Endothelial cell of umbilical vein (primary cell): ENCODE measurements around the gene CLOCK. TPM values are rescaled to one million over a fixed set of nuclear protein-coding genes. Genes with fewer than 3 reads are reported as not detected.

Experiments used
- BruUV-seq: library from RNA; stranded (reverse); fragments of 400-500 nt; replicated peaks from 2 replicates; lab custom pipeline; 2021; lab: Mats Ljungman, UMichigan
- CTCF ChIA-PET: fragments of 300-600, 350-600 bp; sonication (Branson Sonifier 250); formaldehyde crosslinking; loops from one replicate; lab custom pipeline; 2021; ENCODE audit warnings: antibody characterized with exemption, inconsistent platforms; lab: Charles Lee
- POLR2A ChIA-PET: fragments of 300-600, 350-600 bp; sonication (Branson Sonifier 250); formaldehyde crosslinking; loops from one replicate; lab custom pipeline; 2021; ENCODE audit warnings: antibody characterized with exemption, inconsistent platforms; lab: Charles Lee
- DNase-seq: peaks from one replicate; pipeline ENCODE4 v3.0.0-alpha.2; 2011; ENCODE audit warnings: low read depth, low spot score
- FAIRE-seq: peaks from 2 replicates; lab custom pipeline; 2011; peaks lifted over from hg19 to GRCh38; lab: Jason Lieb, UNC
- H2AFZ ChIP-seq: 2 replicates; pipeline ENCODE4 v1.6.0; 2012; ENCODE audit warnings: low read depth, low read length, control low read depth, inconsistent platforms
- H3K27ac ChIP-seq: 2 replicates; pipeline ENCODE4 v1.5.1; 2011; ENCODE audit warnings: low read depth, mild to moderate bottlenecking, control low read depth, low read length, moderate library complexity; ENCODE audit not compliant: insufficient read depth
- H3K27me3 ChIP-seq, 2 experiments: 2 replicates each; pipeline versions ENCODE4 v1.6.0 to v1.6.1; 2011; ENCODE audit warnings: low read length in 2 of 2, mixed read lengths in 1 of 2; ENCODE audit not compliant: control insufficient read depth in 2 of 2, insufficient read depth in 2 of 2
- H3K36me3 ChIP-seq, 2 experiments: 2 replicates in 1 of 2; 3 replicates in 1 of 2; pipeline ENCODE4 v1.5.1; 2011; ENCODE audit warnings: low read length in 2 of 2, mild to moderate bottlenecking in 1 of 2, moderate library complexity in 1 of 2; ENCODE audit not compliant: control insufficient read depth in 2 of 2, insufficient read depth in 2 of 2; ENCODE audit errors: extremely low read depth in 1 of 2
- H3K4me1 ChIP-seq: 3 replicates; pipeline ENCODE4 v1.5.1; 2011; ENCODE audit warnings: mild to moderate bottlenecking, low read length; ENCODE audit not compliant: control insufficient read depth, insufficient read depth; ENCODE audit errors: extremely low read depth
- H3K4me2 ChIP-seq: 2 replicates; pipeline ENCODE4 v1.6.1; 2011; ENCODE audit warnings: low read length, control low read depth, mixed read lengths; ENCODE audit not compliant: insufficient read depth
- H3K4me3 ChIP-seq, 3 experiments: fragments of 200-600 bp in 1 of 3; sonication (generic), shearing (Covaris generic) in 1 of 3; replicated peaks in 1 of 3; 2 replicates each; pipeline ENCODE4 v1.5.1; 2011 to 2016; ENCODE audit warnings: control low read depth in 3 of 3, low read length in 3 of 3, mild to moderate bottlenecking in 2 of 3, inconsistent platforms in 1 of 3, low read depth in 1 of 3, moderate library complexity in 1 of 3; ENCODE audit not compliant: insufficient read depth in 1 of 3
- H3K79me2 ChIP-seq: 2 replicates; pipeline ENCODE4 v1.6.0; 2012; ENCODE audit warnings: low read length, inconsistent platforms; ENCODE audit not compliant: control insufficient read depth, insufficient read depth
- H3K9ac ChIP-seq: replicated peaks from 2 replicates; pipeline ENCODE3; 2011; ENCODE audit warnings: low read length, control low read depth; ENCODE audit not compliant: insufficient read depth; ENCODE audit errors: extremely low read depth
- H3K9me1 ChIP-seq: replicated peaks from 3 replicates; pipeline ENCODE4 v1.6.0; 2011; ENCODE audit warnings: mild to moderate bottlenecking, low read length; ENCODE audit not compliant: control insufficient read depth, insufficient read depth; ENCODE audit errors: extremely low read depth
- H3K9me3 ChIP-seq: replicated peaks from 2 replicates; pipeline ENCODE4 v1.5.1; 2012; ENCODE audit warnings: low read length, inconsistent platforms; ENCODE audit not compliant: control insufficient read depth, insufficient read depth
- H4K20me1 ChIP-seq: replicated peaks from 2 replicates; pipeline ENCODE3; 2011; ENCODE audit warnings: mild to moderate bottlenecking, low read length; ENCODE audit not compliant: control insufficient read depth, insufficient read depth; ENCODE audit errors: extremely low read depth
- EZH2 ChIP-seq: IDR thresholded peaks from 2 replicates; pipeline ENCODE4 v1.6.1; 2012; ENCODE audit warnings: borderline replicate concordance, low read depth, mild to moderate bottlenecking, moderate library complexity, low read length, inconsistent platforms; ENCODE audit not compliant: severe bottlenecking
- FOS ChIP-seq: IDR thresholded peaks from 2 replicates; pipeline ENCODE4 v1.6.1; 2011; ENCODE audit warnings: mild to moderate bottlenecking, low read length, moderate library complexity, borderline replicate concordance; ENCODE audit not compliant: insufficient read depth
- GATA2 ChIP-seq: IDR thresholded peaks from 2 replicates; pipeline ENCODE4 v1.7.0; 2011; ENCODE audit warnings: low read depth, mild to moderate bottlenecking, moderate library complexity, mixed read lengths, low read length; ENCODE audit not compliant: insufficient read length, insufficient read depth
- JUN ChIP-seq: IDR thresholded peaks from 2 replicates; pipeline ENCODE4 v1.6.1; 2011; ENCODE audit warnings: borderline replicate concordance, low read depth; ENCODE audit not compliant: insufficient read length, insufficient read depth
- MYC ChIP-seq: IDR thresholded peaks from one replicate; pipeline ENCODE4 v1.6.1; 2011; ENCODE audit warnings: mild to moderate bottlenecking, low read depth, low read length
- POLR2A ChIP-seq: IDR thresholded peaks from 2 replicates; pipeline ENCODE4 v1.6.1; 2012; ENCODE audit warnings: low read depth, mild to moderate bottlenecking, control low read depth, low read length
- POLR2AphosphoS5 ChIP-seq: IDR thresholded peaks from 2 replicates; pipeline ENCODE4 v1.6.1; 2012; ENCODE audit warnings: low read depth, mild to moderate bottlenecking, control low read depth, low read length, moderate library complexity; ENCODE audit not compliant: insufficient read depth
- dilution Hi-C: fragments of 300-500 bp; cut with MboI; formaldehyde crosslinking; loops from one replicate; pipeline ENCODE4 v1.15.0; 2019; ENCODE audit warnings: low sequenced_read_pairs; ENCODE audit not compliant: extremely low pct_ligation_motif_present
- intact Hi-C: fragments of 100-400 bp; cut with micrococcal nuclease; formaldehyde crosslinking; loops from one replicate; pipeline ENCODE4 v1.10.0; 2022
- polyA plus RNA-seq, 4 experiments: library from polyadenylated mRNA; depleted of rRNA in 3 of 4; stranded (reverse) in 3 of 4; unstranded in 1 of 4; fragments of >200 nt; gene quantifications; 2 replicates each; pipeline versions ENCODE4 v1.2.1 to v1.2.3, GENCODE V29; 2011 to 2012; ENCODE audit warnings: missing spikeins in 1 of 4
- total RNA-seq: library from RNA; stranded (reverse); gene quantifications from 2 replicates; pipeline ENCODE4 v1.2.3, GENCODE V29; 2021
- TF ChIP-seq, protein P1 (sequence below), 2 donors: IDR thresholded peaks; 1 replicate in 1 of 2; 2 replicates in 1 of 2; pipeline ENCODE4 v1.5.1; 2011; ENCODE audit warnings: low read length in 2 of 2, mild to moderate bottlenecking in 2 of 2, moderate library complexity in 2 of 2, control low read depth in 1 of 2, inconsistent platforms in 1 of 2, low read depth in 1 of 2; ENCODE audit not compliant: insufficient read depth in 1 of 2; ENCODE audit errors: extremely low read depth in 1 of 2
- TF ChIP-seq, protein P2 (sequence below): IDR thresholded peaks from 2 replicates; pipeline ENCODE4 v1.6.1; 2011; ENCODE audit not compliant: insufficient read depth, insufficient read length

The CLOCK gene
- total and polyA plus RNA-seq, 2 donors (not counting 3 experiments of a cell fraction or from before 2014, with no cell fraction given): 7.5 to 23.8 TPM

DNA sequence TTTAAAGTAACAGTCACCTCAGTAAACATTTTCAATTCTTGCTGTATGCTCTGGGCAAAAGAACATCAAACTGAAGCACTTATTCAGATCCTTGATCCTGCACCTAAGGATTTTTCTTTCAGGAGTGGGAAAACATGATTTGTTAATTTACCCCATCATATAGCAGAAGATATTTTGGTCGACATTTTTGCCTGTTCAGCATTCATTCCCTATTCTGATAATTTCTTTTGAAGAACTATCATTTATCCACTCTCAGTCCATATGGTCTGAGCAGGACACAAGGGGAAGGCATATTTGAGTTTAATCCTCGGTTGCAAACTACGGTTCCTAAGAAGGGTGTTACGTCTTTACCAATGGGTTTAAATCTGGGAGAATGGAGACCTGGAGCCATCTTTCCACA is 1.2 kb upstream of the CLOCK start:
- Histone ChIP-seq H3K27me3 (peaks cover 0 to 2% of the 10 kb centered on the region in 2 experiments), H4K20me1 (no peaks in the 10 kb centered on the region), H3K4me3 (peak overlapping the region in 1 of 3 experiments; percentile 92), H3K27ac (no peak overlapping the region), H3K9me1 (no peaks in the 10 kb centered on the region), H3K9ac (no peak overlapping the region), H3K36me3 (no peaks in the 10 kb centered on the region), H3K79me2 (peaks cover 17% of the 10 kb centered on the region), H3K4me2 (peak overlapping the region; percentile 76), H2AFZ (no peak overlapping the region), H3K4me1 (peaks cover 11% of the 10 kb centered on the region), H3K9me3 (no peaks in the 10 kb centered on the region)
- FAIRE-seq (peak; percentile 40), DNase-seq (no peak)
- TF ChIP-seq, protein P1, sequence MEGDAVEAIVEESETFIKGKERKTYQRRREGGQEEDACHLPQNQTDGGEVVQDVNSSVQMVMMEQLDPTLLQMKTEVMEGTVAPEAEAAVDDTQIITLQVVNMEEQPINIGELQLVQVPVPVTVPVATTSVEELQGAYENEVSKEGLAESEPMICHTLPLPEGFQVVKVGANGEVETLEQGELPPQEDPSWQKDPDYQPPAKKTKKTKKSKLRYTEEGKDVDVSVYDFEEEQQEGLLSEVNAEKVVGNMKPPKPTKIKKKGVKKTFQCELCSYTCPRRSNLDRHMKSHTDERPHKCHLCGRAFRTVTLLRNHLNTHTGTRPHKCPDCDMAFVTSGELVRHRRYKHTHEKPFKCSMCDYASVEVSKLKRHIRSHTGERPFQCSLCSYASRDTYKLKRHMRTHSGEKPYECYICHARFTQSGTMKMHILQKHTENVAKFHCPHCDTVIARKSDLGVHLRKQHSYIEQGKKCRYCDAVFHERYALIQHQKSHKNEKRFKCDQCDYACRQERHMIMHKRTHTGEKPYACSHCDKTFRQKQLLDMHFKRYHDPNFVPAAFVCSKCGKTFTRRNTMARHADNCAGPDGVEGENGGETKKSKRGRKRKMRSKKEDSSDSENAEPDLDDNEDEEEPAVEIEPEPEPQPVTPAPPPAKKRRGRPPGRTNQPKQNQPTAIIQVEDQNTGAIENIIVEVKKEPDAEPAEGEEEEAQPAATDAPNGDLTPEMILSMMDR (IDR thresholded peaks at IDR 0.05; ENCODE audit: extremely low read depth in 1 of 2, insufficient read depth in 1 of 2, low read depth in 1 of 2, low read length in 2 of 2): no peak
- TF ChIP-seq POLR2AphosphoS5 (no peak), POLR2A (no peak), GATA2 (no peak), FOS (no peak), EZH2 (no peak), JUN (no peak), MYC (no peak)
- TF ChIP-seq, protein P2, sequence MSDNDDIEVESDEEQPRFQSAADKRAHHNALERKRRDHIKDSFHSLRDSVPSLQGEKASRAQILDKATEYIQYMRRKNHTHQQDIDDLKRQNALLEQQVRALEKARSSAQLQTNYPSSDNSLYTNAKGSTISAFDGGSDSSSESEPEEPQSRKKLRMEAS: no peak
- ChIA-PET CTCF (no interaction called here), POLR2A (no interaction called here)
- dilution Hi-C loops (no loop called here), intact Hi-C loops (loop anchor here (2.0 to 5.0 kb wide), 7 partner anchors 201 to 891 kb away; partner anchors contain the start of genes EXOC1, KIT and SRD5A3)
- no TSS peak for BruUV-seq
